OCI-LY1 (cell line): ENCODE data around the gene DDAH1.

Experiments used
- H2AFZ ChIP-seq: fragments of 200-600 bp; sonication (generic), shearing (Covaris generic); 2 replicates; pipeline ENCODE4 v1.6.0; 2014; ENCODE audit warnings: antibody characterized with exemption, mild to moderate bottlenecking, low read length
- H3F3A ChIP-seq: fragments of 200-600 bp; sonication (generic), shearing (Covaris generic); 2 replicates; pipeline ENCODE4 v1.6.0; 2014; ENCODE audit warnings: mild to moderate bottlenecking, antibody characterized with exemption, low read length, moderate library complexity; ENCODE audit not compliant: insufficient read depth
- H3K27ac ChIP-seq: fragments of 200-600 bp; sonication (generic); 2 replicates; pipeline ENCODE4 v1.5.1; 2014; ENCODE audit warnings: low read length, mixed run types, mild to moderate bottlenecking, low read depth; ENCODE audit not compliant: poor library complexity, severe bottlenecking
- H3K27me3 ChIP-seq: fragments of 200-600 bp; sonication (generic); 2 replicates; pipeline ENCODE4 v1.6.0; 2014; ENCODE audit warnings: antibody characterized with exemption, mild to moderate bottlenecking, low read length, moderate library complexity; ENCODE audit not compliant: insufficient read depth
- H3K36me3 ChIP-seq: fragments of 200-600 bp; sonication (generic); 2 replicates; pipeline ENCODE4 v1.6.1; 2014; ENCODE audit warnings: mild to moderate bottlenecking, antibody characterized with exemption, low read length, moderate library complexity, mixed read lengths; ENCODE audit not compliant: insufficient read depth
- H3K4me1 ChIP-seq: fragments of 200-600 bp; sonication (generic); 2 replicates; pipeline ENCODE4 v1.5.1; 2014; ENCODE audit warnings: mild to moderate bottlenecking, low read length, moderate library complexity; ENCODE audit not compliant: insufficient read depth, severe bottlenecking
- H3K4me2 ChIP-seq: fragments of 200-600 bp; sonication (generic), shearing (Covaris generic); 2 replicates; pipeline ENCODE4 v1.6.1; 2014; ENCODE audit warnings: low read length
- H3K4me3 ChIP-seq: fragments of 200-600 bp; sonication (generic); 2 replicates; pipeline ENCODE4 v1.5.1; 2014; ENCODE audit warnings: low read length, low read depth, mild to moderate bottlenecking, mixed read lengths; ENCODE audit not compliant: poor library complexity, severe bottlenecking
- H3K79me2 ChIP-seq: fragments of 200-600 bp; shearing (Covaris generic); 2 replicates; pipeline ENCODE4 v1.6.1; 2016; ENCODE audit warnings: mixed run types, low read length, mixed read lengths; ENCODE audit not compliant: insufficient read depth
- H3K9ac ChIP-seq: fragments of 200-600 bp; sonication (generic), shearing (Covaris generic); 2 replicates; pipeline ENCODE4 v1.6.1; 2014; ENCODE audit warnings: mild to moderate bottlenecking, low read length, mixed read lengths
- H3K9me2 ChIP-seq: fragments of 200-600 bp; sonication (generic), shearing (Covaris generic); 2 replicates; pipeline ENCODE4 v1.6.1; 2014; ENCODE audit warnings: low read depth, mild to moderate bottlenecking, low read length, mixed read lengths
- H3K9me3 ChIP-seq: fragments of 200-600 bp; shearing (Covaris generic); 2 replicates; pipeline ENCODE4 v1.6.1; 2014; ENCODE audit warnings: low read length, mixed read lengths
- H4K20me1 ChIP-seq: fragments of 200-600 bp; sonication (generic), shearing (Covaris generic); 2 replicates; pipeline ENCODE4 v1.6.0; 2016; ENCODE audit warnings: mild to moderate bottlenecking, low read length; ENCODE audit not compliant: insufficient read depth
- CTCF ChIP-seq: fragments of 200-600 bp; sonication (generic), shearing (Covaris generic); IDR thresholded peaks from 2 replicates; pipeline ENCODE4 v1.5.1; 2017; ENCODE audit warnings: mild to moderate bottlenecking, antibody characterized with exemption, low read length, moderate library complexity, mixed read lengths
- EZH2 ChIP-seq: fragments of 200-600 bp; sonication (generic), shearing (Covaris generic); IDR thresholded peaks from 2 replicates; pipeline ENCODE4 v1.8.0; 2017; ENCODE audit warnings: borderline replicate concordance, mixed run types, mild to moderate bottlenecking, antibody characterized with exemption, low read length, moderate library complexity, mixed read lengths

Gene DDAH1

GRCh38 chr1:85407746-85408377 lies 57.1 kb downstream of the DDAH1 start:
- TF ChIP-seq EZH2: no peak
- TF ChIP-seq CTCF: no peak
- Histone ChIP-seq H3F3A (no peaks in the 10 kb centered on the region), H3K36me3 (no peaks in the 10 kb centered on the region), H3K4me1 (no peaks in the 10 kb centered on the region), H3K4me2 (no peak overlapping the region), H3K4me3 (no peak overlapping the region), H3K27ac (no peak overlapping the region), H2AFZ (no peak overlapping the region), H3K79me2 (no peaks in the 10 kb centered on the region), H3K9me2 (no peaks in the 10 kb centered on the region), H3K27me3 (no peaks in the 10 kb centered on the region), H3K9me3 (no peaks in the 10 kb centered on the region), H3K9ac (no peak overlapping the region), H4K20me1 (no peaks in the 10 kb centered on the region)

- Histone ChIP-seq H3K4me1 (no peaks in the 10 kb centered on the region), H4K20me1 (no peaks in the 10 kb centered on the region), H3F3A (no peaks in the 10 kb centered on the region), H2AFZ (no peak overlapping the region), H3K27me3 (no peaks in the 10 kb centered on the region), H3K79me2 (no peaks in the 10 kb centered on the region), H3K4me3 (no peak overlapping the region), H3K27ac (no peak overlapping the region), H3K4me2 (no peak overlapping the region), H3K9ac (no peak overlapping the region), H3K9me2 (no peaks in the 10 kb centered on the region), H3K9me3 (no peaks in the 10 kb centered on the region), H3K36me3 (no peaks in the 10 kb centered on the region)
- TF ChIP-seq CTCF (no peak), EZH2 (no peak)
Measured at GRCh38 chr1:85406887-85407533, 57.9 kb downstream of the DDAH1 start.

- no peaks in the 10 kb centered on the region for H3F3A ChIP-seq
- no peaks in the 10 kb centered on the region for H4K20me1 ChIP-seq
- no peak overlapping the region for H3K27ac ChIP-seq
- H3K9ac ChIP-seq: no peak overlapping the region
- H3K9me3 ChIP-seq: no peaks in the 10 kb centered on the region
- H3K79me2 ChIP-seq: no peaks in the 10 kb centered on the region
- H3K36me3 ChIP-seq: no peaks in the 10 kb centered on the region
- TF ChIP-seq CTCF (no peak), EZH2 (no peak)
- no peaks in the 10 kb centered on the region for H3K4me1 ChIP-seq
- H2AFZ ChIP-seq: no peak overlapping the region
- no peaks in the 10 kb centered on the region for H3K27me3 ChIP-seq
- no peak overlapping the region for H3K4me3 ChIP-seq
- H3K4me2 ChIP-seq: no peak overlapping the region
- no peaks in the 10 kb centered on the region for H3K9me2 ChIP-seq
Measured at GRCh38 chr1:85406081-85406480, 58.9 kb downstream of the DDAH1 start.
